Naive thymus-derived CD8-positive, alpha-beta T cell (primary cell): ENCODE results near the gene SCAND1. TPM values are rescaled to one million over a fixed set of nuclear protein-coding genes. Genes with fewer than 3 reads are reported as not detected.

Source experiments
- ATAC-seq, 2 donors: fragments of 150-1000 bp; cut with Tn5 transposase in 1 of 2; sonication (Bioruptor Pico), chemical (Tn5 transposase) in 1 of 2; 1 replicate in 1 of 2; 2 replicates in 1 of 2; pipeline ENCODE4 v1.10.0; 2021; ENCODE audit warnings: mild to moderate bottlenecking in 2 of 2, moderate library complexity in 2 of 2
- POLR2A ChIA-PET: fragments of 350-600 bp; sonication (Branson Sonifier 250); formaldehyde crosslinking; loops from one replicate; lab custom pipeline; 2021; ENCODE audit warnings: antibody characterized with exemption; lab: Charles Lee
- DNase-seq, 10 donors: peaks; one replicate each; pipeline versions ENCODE4 v3.0.0 to v3.0.0-alpha.2; 2020 to 2022
- H3K27ac Mint-ChIP-seq, 10 donors: one replicate each; pipeline ENCODE4 v1.8.0; 2020 to 2022; ENCODE audit warnings: mild to moderate bottlenecking in 10 of 10, mixed read lengths in 10 of 10, moderate library complexity in 4 of 10, inconsistent platforms in 1 of 10
- H3K27me3 Mint-ChIP-seq, 5 donors: one replicate each; pipeline ENCODE4 v1.8.0; 2021 to 2022; ENCODE audit warnings: mixed read lengths in 5 of 5
- H3K36me3 Mint-ChIP-seq, 3 donors: one replicate each; pipeline ENCODE4 v1.8.0; 2020 to 2022; ENCODE audit warnings: mixed read lengths in 3 of 3, mild to moderate bottlenecking in 2 of 3, inconsistent platforms in 1 of 3
- H3K4me1 Mint-ChIP-seq, 4 donors: one replicate each; pipeline ENCODE4 v1.8.0; 2021 to 2022; ENCODE audit warnings: mixed read lengths in 4 of 4
- H3K4me3 Mint-ChIP-seq, 10 donors: one replicate each; pipeline ENCODE4 v1.8.0; 2020 to 2022; ENCODE audit warnings: mild to moderate bottlenecking in 10 of 10, mixed read lengths in 10 of 10, moderate library complexity in 6 of 10, inconsistent platforms in 1 of 10
- H3K9me3 Mint-ChIP-seq, 9 donors: one replicate each; pipeline ENCODE4 v1.8.0; 2020 to 2022; ENCODE audit warnings: mixed read lengths in 9 of 9, mild to moderate bottlenecking in 3 of 9, inconsistent platforms in 1 of 9, moderate library complexity in 1 of 9
- polyA plus RNA-seq, 3 donors: library from polyadenylated mRNA; unstranded; fragments of 300-500 nt; fragmentation: Illumina TruSeq; gene quantifications; one replicate each; pipeline ENCODE4 v1.2.3, GENCODE V29; 2021
- total RNA-seq, 8 experiments: library from RNA in 2 of 8; stranded (reverse) in 2 of 8; gene quantifications; one replicate each; pipeline ENCODE4 v1.2.3 and lab custom pipeline; 2021 to 2026

Gene SCAND1
- total and polyA plus RNA-seq, 5 experiments from 2014 or later = 59.6 to 206 (median 156) TPM

GRCh38 chr20:35929301-35929700 is 25.0 kb downstream of the SCAND1 start:
- ATAC-seq (no peak), DNase-seq (no peak)
- Mint-ChIP-seq H3K4me3 (no peak overlapping the region), H3K36me3 (peaks cover 0 to 80% (median 17%) of the 10 kb centered on the region in 3 donors), H3K4me1 (peaks cover 2 to 19% (median 11%) of the 10 kb centered on the region in 4 donors), H3K27me3 (no peaks in the 10 kb centered on the region), H3K27ac (peak overlapping the region in 2 of 10 donors; percentile 34 to 74), H3K9me3 (no peaks in the 10 kb centered on the region)
- POLR2A ChIA-PET = no interaction called here

- no peak for ATAC-seq
- H3K4me3 Mint-ChIP-seq = no peak overlapping the region
- POLR2A ChIA-PET = no interaction called here
- peaks cover 0 to 2% (median 0%) of the 10 kb centered on the region in 4 donors for H3K4me1 Mint-ChIP-seq
- no peak for DNase-seq
- H3K9me3 Mint-ChIP-seq = no peaks in the 10 kb centered on the region
- H3K27ac Mint-ChIP-seq = peak overlapping the region in 6 of 10 donors; percentile 11 to 39 (median 25)
- H3K36me3 Mint-ChIP-seq = peaks cover 0 to 78% (median 17%) of the 10 kb centered on the region in 3 donors
- no peaks in the 10 kb centered on the region for H3K27me3 Mint-ChIP-seq
Measured at GRCh38 chr20:35920523-35920922, 33.8 kb downstream of the SCAND1 start.

GRCh38 chr20:35918021-35918420 is 36.3 kb downstream of the SCAND1 start:
- peaks cover 0 to 87% (median 25%) of the 10 kb centered on the region in 3 donors for H3K36me3 Mint-ChIP-seq
- ATAC-seq = no peak
- POLR2A ChIA-PET = no interaction called here
- H3K4me3 Mint-ChIP-seq = no peak overlapping the region
- H3K27ac Mint-ChIP-seq = peak overlapping the region in 6 of 10 donors; percentile 16 to 88 (median 60)
- no peaks in the 10 kb centered on the region for H3K27me3 Mint-ChIP-seq
- no peaks in the 10 kb centered on the region for H3K9me3 Mint-ChIP-seq
- DNase-seq = no peak
- H3K4me1 Mint-ChIP-seq = peaks cover 0 to 4% (median 0%) of the 10 kb centered on the region in 4 donors

- H3K36me3 Mint-ChIP-seq = peaks cover 0 to 91% (median 25%) of the 10 kb centered on the region in 3 donors
Measured at GRCh38 chr20:35917077-35917476, 37.2 kb downstream of the SCAND1 start.

GRCh38 chr20:35912881-35913280 is 41.4 kb downstream of the SCAND1 start:
- Mint-ChIP-seq H3K4me1 (peaks cover 2 to 15% (median 9%) of the 10 kb centered on the region in 4 donors), H3K4me3 (no peak overlapping the region), H3K27me3 (no peaks in the 10 kb centered on the region), H3K9me3 (no peaks in the 10 kb centered on the region), H3K36me3 (peaks cover 0 to 84% (median 11%) of the 10 kb centered on the region in 3 donors), H3K27ac (peak overlapping the region in 4 of 10 donors; percentile 22 to 63 (median 34))
- no peak for ATAC-seq
- no peak for DNase-seq
- POLR2A ChIA-PET = no interaction called here

More at GRCh38 chr20:35917077-35917476, 37.2 kb downstream of the SCAND1 start:
- peaks cover 0 to 4% (median 0%) of the 10 kb centered on the region in 4 donors for H3K4me1 Mint-ChIP-seq
- ATAC-seq (no peak), DNase-seq (no peak)
- POLR2A ChIA-PET = no interaction called here
- H3K27ac Mint-ChIP-seq = peak overlapping the region in 3 of 10 donors; percentile 16 to 55 (median 34)
- H3K27me3 Mint-ChIP-seq = no peaks in the 10 kb centered on the region
- H3K4me3 Mint-ChIP-seq = no peak overlapping the region
- H3K9me3 Mint-ChIP-seq = no peaks in the 10 kb centered on the region

GRCh38 chr20:35910254-35910653 is 44.0 kb downstream of the SCAND1 start:
- H3K4me1 Mint-ChIP-seq = peaks cover 7 to 37% (median 17%) of the 10 kb centered on the region in 4 donors
- peaks cover 0 to 82% (median 19%) of the 10 kb centered on the region in 3 donors for H3K36me3 Mint-ChIP-seq
- no peaks in the 10 kb centered on the region for H3K9me3 Mint-ChIP-seq
- peak overlapping the region in 3 of 10 donors; percentile 25 to 53 (median 44) for H3K27ac Mint-ChIP-seq
- H3K4me3 Mint-ChIP-seq = no peak overlapping the region
- H3K27me3 Mint-ChIP-seq = no peaks in the 10 kb centered on the region
- POLR2A ChIA-PET = interaction anchor here (0.6 kb wide), 1 partner anchor 14 kb away, joined by 7 read pairs; no protein-coding TSS in a partner anchor
- DNase-seq = no peak
- ATAC-seq = no peak

GRCh38 chr20:35909796-35910195 is 44.5 kb downstream of the SCAND1 start:
- Mint-ChIP-seq H3K27me3 (no peaks in the 10 kb centered on the region), H3K4me3 (no peak overlapping the region), H3K4me1 (peaks cover 7 to 41% (median 19%) of the 10 kb centered on the region in 4 donors), H3K27ac (peak overlapping the region in 4 of 10 donors; percentile 14 to 81 (median 48)), H3K36me3 (peaks cover 0 to 86% (median 23%) of the 10 kb centered on the region in 3 donors), H3K9me3 (no peaks in the 10 kb centered on the region)
- no peak for DNase-seq
- POLR2A ChIA-PET = no interaction called here
- no peak for ATAC-seq

GRCh38 chr20:35909176-35909575 is 45.1 kb downstream of the SCAND1 start:
- peak overlapping the region in 3 of 10 donors; percentile 9 to 29 (median 14) for H3K27ac Mint-ChIP-seq
- no peaks in the 10 kb centered on the region for H3K9me3 Mint-ChIP-seq
- peaks cover 7 to 46% (median 22%) of the 10 kb centered on the region in 4 donors for H3K4me1 Mint-ChIP-seq
- POLR2A ChIA-PET = no interaction called here
- no peaks in the 10 kb centered on the region for H3K27me3 Mint-ChIP-seq
- peaks cover 0 to 84% (median 24%) of the 10 kb centered on the region in 3 donors for H3K36me3 Mint-ChIP-seq
- no peak overlapping the region for H3K4me3 Mint-ChIP-seq
- no peak for DNase-seq
- no peak for ATAC-seq

- Mint-ChIP-seq H3K4me1 (peaks cover 7 to 49% (median 25%) of the 10 kb centered on the region in 4 donors), H3K36me3 (peaks cover 0 to 84% (median 17%) of the 10 kb centered on the region in 3 donors), H3K27ac (peak overlapping the region in 3 of 10 donors; percentile 13 to 59 (median 34)), H3K27me3 (no peaks in the 10 kb centered on the region), H3K9me3 (no peaks in the 10 kb centered on the region), H3K4me3 (no peak overlapping the region)
- POLR2A ChIA-PET = interaction anchor here (0.6 kb wide), 1 partner anchor 466 kb away, joined by 5 read pairs; no protein-coding TSS in a partner anchor
- no peak for DNase-seq
- no peak for ATAC-seq
Measured at GRCh38 chr20:35908007-35908406, 46.3 kb downstream of the SCAND1 start.

GRCh38 chr20:35907017-35907701 is 47.1 kb downstream of the SCAND1 start:
- POLR2A ChIA-PET = interaction anchor here (0.9 kb wide), 1 partner anchor 184 kb away, joined by 3 read pairs; no protein-coding TSS in a partner anchor
- H3K4me3 Mint-ChIP-seq = no peak overlapping the region
- H3K27ac Mint-ChIP-seq = peak overlapping the region in 5 of 10 donors; percentile 13 to 59 (median 28)

GRCh38 chr20:35904982-35905663 is 49.2 kb downstream of the SCAND1 start:
- H3K27me3 Mint-ChIP-seq = no peaks in the 10 kb centered on the region

More at GRCh38 chr20:35907017-35907701, 47.1 kb downstream of the SCAND1 start:
- Mint-ChIP-seq H3K27me3 (no peaks in the 10 kb centered on the region), H3K9me3 (no peaks in the 10 kb centered on the region), H3K36me3 (peaks cover 0 to 81% (median 21%) of the 10 kb centered on the region in 3 donors), H3K4me1 (peaks cover 9 to 54% (median 28%) of the 10 kb centered on the region in 4 donors)
- DNase-seq (no peak), ATAC-seq (no peak)

GRCh38 chr20:35903843-35904242 is 50.5 kb downstream of the SCAND1 start:
- DNase-seq (no peak), ATAC-seq (no peak)
- Mint-ChIP-seq H3K4me3 (no peak overlapping the region), H3K27me3 (no peaks in the 10 kb centered on the region), H3K9me3 (no peaks in the 10 kb centered on the region), H3K4me1 (peaks cover 8 to 57% (median 32%) of the 10 kb centered on the region in 4 donors), H3K27ac (no peak overlapping the region), H3K36me3 (peaks cover 0 to 86% (median 28%) of the 10 kb centered on the region in 3 donors)
- POLR2A ChIA-PET = no interaction called here

More at GRCh38 chr20:35904982-35905663, 49.2 kb downstream of the SCAND1 start:
- Mint-ChIP-seq H3K27ac (peak overlapping the region in 4 of 10 donors; percentile 8 to 74 (median 50)), H3K4me1 (peaks cover 9 to 64% (median 33%) of the 10 kb centered on the region in 4 donors), H3K9me3 (no peaks in the 10 kb centered on the region), H3K4me3 (peak overlapping the region in 1 of 10 donors; percentile 42), H3K36me3 (peaks cover 0 to 82% (median 24%) of the 10 kb centered on the region in 3 donors)
- ATAC-seq (no peak), DNase-seq (no peak)
- POLR2A ChIA-PET = interaction anchor here (0.5 kb wide), 1 partner anchor 134 kb away, joined by 3 read pairs; no protein-coding TSS in a partner anchor
